Measurements from ENCODE around the gene FGD3. TPM values are rescaled to one million over a fixed set of nuclear protein-coding genes. Genes with fewer than 3 reads are reported as not detected.
A peak's percentile ranks its signal among the peaks of the same experiment; 100 is the strongest.

FGD3 gene
- total RNA-seq, 6 experiments from 2014 or later: 1.7 to 3.1 (median 2.4) TPM

- 94% methylated on average over 5 of the region's 8 CpGs for WGBS (ENCODE audit: insufficient coverage, low coverage, low lambda C conversion rate, missing lambda C conversion rate)
- Histone ChIP-seq H3K27ac (no peak overlapping the region), H3K36me3 (no peaks in the 10 kb centered on the region), H3K4me3 (no peak overlapping the region), H3K27me3 (no peaks in the 10 kb centered on the region), H3K4me1 (peaks cover 0 to 5% (median 0%) of the 10 kb centered on the region in 4 donors), H3K9me3 (no peaks in the 10 kb centered on the region)
- no peak for TF ChIP-seq POLR2A (IDR thresholded peaks at IDR 0.05)
- no peak for TF ChIP-seq CTCF (IDR thresholded peaks at IDR 0.05)
- intact Hi-C loops (cut with DNase I): loop anchor here in 1 of 2 donors (10.0 kb wide), 2 partner anchors 86 to 296 kb away; partner anchors contain the start of gene CARD19
- ATAC-seq (no peak), DNase-seq (no peak)
Measured at GRCh38 chr9:93008457-93008856, 61.1 kb downstream of the FGD3 start.

GRCh38 chr9:93009337-93010015 lies 62.2 kb downstream of the FGD3 start:
- H3K27ac ChIP-seq: no peak overlapping the region
- no peaks in the 10 kb centered on the region for H3K9me3 ChIP-seq
- WGBS (ENCODE audit: insufficient coverage, low coverage, low lambda C conversion rate, missing lambda C conversion rate): 84% methylated on average over 10 of the region's 21 CpGs
- ATAC-seq (no peak), DNase-seq (no peak)
- intact Hi-C loops (cut with DNase I): loop anchor here in 1 of 2 donors (10.0 kb wide), 2 partner anchors 85 to 295 kb away; partner anchors contain the start of gene CARD19
- no peaks in the 10 kb centered on the region for H3K36me3 ChIP-seq
- H3K4me3 ChIP-seq: no peak overlapping the region
- no peaks in the 10 kb centered on the region for H3K4me1 ChIP-seq
- no peak for TF ChIP-seq POLR2A (IDR thresholded peaks at IDR 0.05)
- no peak for TF ChIP-seq CTCF (IDR thresholded peaks at IDR 0.05)
- no peaks in the 10 kb centered on the region for H3K27me3 ChIP-seq

DNA sequence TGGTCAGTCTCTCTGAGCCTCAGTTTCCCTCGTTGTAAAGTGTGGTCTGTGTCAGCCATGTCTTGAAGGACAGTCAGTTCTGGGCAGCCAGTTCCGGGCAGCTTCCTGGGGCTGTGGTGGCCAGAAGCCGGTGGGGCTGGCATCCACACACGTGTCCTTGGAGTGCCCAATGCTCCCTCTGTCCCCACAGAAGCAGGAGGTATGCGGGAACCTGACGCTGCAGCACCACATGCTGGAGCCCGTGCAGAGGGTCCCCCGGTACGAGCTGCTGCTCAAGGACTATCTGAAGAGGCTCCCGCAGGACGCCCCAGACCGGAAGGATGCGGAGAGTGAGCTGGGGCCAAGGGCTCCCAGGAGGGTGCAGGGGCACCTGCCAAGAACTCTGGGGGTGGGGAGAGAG lies 62.7 kb downstream of the FGD3 start:
- no peaks in the 10 kb centered on the region for H3K9me3 ChIP-seq
- WGBS (ENCODE audit: insufficient coverage, low coverage, low lambda C conversion rate, missing lambda C conversion rate): 75% methylated on average over 6 of the region's 13 CpGs
- intact Hi-C loops (cut with DNase I): no loop called here
- H3K4me1 ChIP-seq: no peaks in the 10 kb centered on the region
- no peaks in the 10 kb centered on the region for H3K27me3 ChIP-seq
- no peak for DNase-seq
- no peak for TF ChIP-seq POLR2A (IDR thresholded peaks at IDR 0.05)
- TF ChIP-seq CTCF (IDR thresholded peaks at IDR 0.05): no peak
- peak in 1 of 4 donors; percentile 12 for ATAC-seq
- H3K36me3 ChIP-seq: no peaks in the 10 kb centered on the region
- no peak overlapping the region for H3K27ac ChIP-seq
- no peak overlapping the region for H3K4me3 ChIP-seq

DNA sequence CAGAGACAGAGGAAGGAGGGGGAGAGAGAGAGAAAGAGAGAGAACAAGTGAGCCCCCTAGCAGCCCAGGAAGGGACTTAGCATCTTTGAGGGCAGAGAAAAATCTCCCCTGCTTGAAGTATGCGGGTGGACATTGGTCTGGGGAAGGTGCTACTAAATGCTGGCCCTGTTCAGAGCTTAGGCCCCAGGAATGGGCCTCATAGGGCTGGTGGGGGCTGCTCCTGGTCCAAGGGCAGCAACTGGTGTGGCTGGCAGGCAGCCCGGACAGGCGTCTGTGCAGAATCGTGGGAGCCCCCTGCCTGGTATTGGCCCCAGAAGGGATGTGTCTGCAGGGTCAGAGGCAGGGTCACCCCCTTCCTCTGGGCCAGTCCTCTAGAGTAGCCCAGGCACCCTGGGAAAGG lies 63.4 kb downstream of the FGD3 start:
- H3K36me3 ChIP-seq: no peaks in the 10 kb centered on the region
- ATAC-seq: no peak
- intact Hi-C loops (cut with DNase I): no loop called here

More for the DNA sequence above, 63.4 kb downstream of the FGD3 start:
- WGBS (ENCODE audit: insufficient coverage, low coverage, low lambda C conversion rate, missing lambda C conversion rate): 50% methylated on average over 1 of the region's 4 CpGs
- Histone ChIP-seq H3K27me3 (no peaks in the 10 kb centered on the region), H3K27ac (no peak overlapping the region), H3K4me1 (no peaks in the 10 kb centered on the region), H3K9me3 (no peaks in the 10 kb centered on the region), H3K4me3 (no peak overlapping the region)
- TF ChIP-seq CTCF (IDR thresholded peaks at IDR 0.05) (no peak), POLR2A (IDR thresholded peaks at IDR 0.05) (no peak)
- DNase-seq: no peak

All from right lobe of liver (tissue), 6 donors.